ENCODE measurements around the gene PPP1R10. TPM values are rescaled to one million over a fixed set of nuclear protein-coding genes. Genes with fewer than 3 reads are reported as not detected.

The PPP1R10 gene
- total RNA-seq, 1 donor from 2014 or later = 138 TPM

- Mint-ChIP-seq H3K27ac (ENCODE audit: unreplicated experiment) (no peak overlapping the region), H3K36me3 (ENCODE audit: low read depth) (peaks cover 28% of the 10 kb centered on the region), H3K4me3 (no peak overlapping the region), H3K9me3 (no peaks in the 10 kb centered on the region), H3K4me1 (no peaks in the 10 kb centered on the region), H3K27me3 (ENCODE audit: low read depth) (no peaks in the 10 kb centered on the region)
- DNase-seq (ENCODE audit: low read depth, low spot score) = no peak
- TF ChIP-seq, protein P1, sequence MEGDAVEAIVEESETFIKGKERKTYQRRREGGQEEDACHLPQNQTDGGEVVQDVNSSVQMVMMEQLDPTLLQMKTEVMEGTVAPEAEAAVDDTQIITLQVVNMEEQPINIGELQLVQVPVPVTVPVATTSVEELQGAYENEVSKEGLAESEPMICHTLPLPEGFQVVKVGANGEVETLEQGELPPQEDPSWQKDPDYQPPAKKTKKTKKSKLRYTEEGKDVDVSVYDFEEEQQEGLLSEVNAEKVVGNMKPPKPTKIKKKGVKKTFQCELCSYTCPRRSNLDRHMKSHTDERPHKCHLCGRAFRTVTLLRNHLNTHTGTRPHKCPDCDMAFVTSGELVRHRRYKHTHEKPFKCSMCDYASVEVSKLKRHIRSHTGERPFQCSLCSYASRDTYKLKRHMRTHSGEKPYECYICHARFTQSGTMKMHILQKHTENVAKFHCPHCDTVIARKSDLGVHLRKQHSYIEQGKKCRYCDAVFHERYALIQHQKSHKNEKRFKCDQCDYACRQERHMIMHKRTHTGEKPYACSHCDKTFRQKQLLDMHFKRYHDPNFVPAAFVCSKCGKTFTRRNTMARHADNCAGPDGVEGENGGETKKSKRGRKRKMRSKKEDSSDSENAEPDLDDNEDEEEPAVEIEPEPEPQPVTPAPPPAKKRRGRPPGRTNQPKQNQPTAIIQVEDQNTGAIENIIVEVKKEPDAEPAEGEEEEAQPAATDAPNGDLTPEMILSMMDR (conservative IDR thresholded peaks at IDR 0.05) = no peak
These were observed 26.5 kb downstream of the PPP1R10 start for GRCh38 chr6:30590509-30590908.

GRCh38 chr6:30589754-30590358 is 27.2 kb downstream of the PPP1R10 start:
- H3K27ac Mint-ChIP-seq (ENCODE audit: unreplicated experiment) = no peak overlapping the region
- H3K36me3 Mint-ChIP-seq (ENCODE audit: low read depth) = peaks cover 31% of the 10 kb centered on the region
- TF ChIP-seq, protein P1 (conservative IDR thresholded peaks at IDR 0.05) = no peak

GRCh38 chr6:30583921-30584320 is 33.1 kb downstream of the PPP1R10 start:
- Mint-ChIP-seq H3K4me1 (no peaks in the 10 kb centered on the region), H3K4me3 (no peak overlapping the region), H3K36me3 (ENCODE audit: low read depth) (peaks cover 33% of the 10 kb centered on the region), H3K27ac (ENCODE audit: unreplicated experiment) (no peak overlapping the region), H3K9me3 (no peaks in the 10 kb centered on the region), H3K27me3 (ENCODE audit: low read depth) (no peaks in the 10 kb centered on the region)
- no peak for DNase-seq (ENCODE audit: low read depth, low spot score)
- TF ChIP-seq, protein P1 (conservative IDR thresholded peaks at IDR 0.05) = no peak

More at GRCh38 chr6:30589754-30590358, 27.2 kb downstream of the PPP1R10 start:
- Mint-ChIP-seq H3K4me3 (no peak overlapping the region), H3K27me3 (ENCODE audit: low read depth) (no peaks in the 10 kb centered on the region), H3K4me1 (no peaks in the 10 kb centered on the region), H3K9me3 (no peaks in the 10 kb centered on the region)
- DNase-seq (ENCODE audit: low read depth, low spot score) = no peak

DNA sequence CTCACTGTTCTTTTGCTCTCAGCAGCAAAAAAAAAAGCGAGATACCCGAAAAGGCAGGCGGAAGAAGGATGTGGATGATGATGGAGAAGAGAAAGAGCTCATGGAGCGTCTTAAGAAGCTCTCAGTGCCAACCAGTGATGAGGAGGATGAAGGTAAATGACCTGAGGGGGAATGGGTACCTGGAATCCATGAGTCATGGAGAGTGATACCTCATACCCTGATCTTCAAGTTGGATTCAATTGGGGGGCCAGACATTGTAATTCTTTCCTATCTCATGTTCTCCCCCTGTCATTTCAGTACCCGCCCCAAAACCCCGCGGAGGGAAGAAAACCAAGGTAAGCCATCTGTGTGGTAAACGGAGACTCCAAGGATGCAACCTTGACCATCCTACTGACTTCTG is 39.0 kb downstream of the PPP1R10 start:
- H3K27ac Mint-ChIP-seq (ENCODE audit: unreplicated experiment) = no peak overlapping the region
- H3K4me3 Mint-ChIP-seq = no peak overlapping the region
- H3K36me3 Mint-ChIP-seq (ENCODE audit: low read depth) = peaks cover 23% of the 10 kb centered on the region
- TF ChIP-seq, protein P1 (conservative IDR thresholded peaks at IDR 0.05) = no peak
- DNase-seq (ENCODE audit: low read depth, low spot score) = no peak
- peaks cover 7% of the 10 kb centered on the region for H3K4me1 Mint-ChIP-seq
- H3K27me3 Mint-ChIP-seq (ENCODE audit: low read depth) = no peaks in the 10 kb centered on the region
- no peaks in the 10 kb centered on the region for H3K9me3 Mint-ChIP-seq

- peaks cover 8% of the 10 kb centered on the region for H3K36me3 Mint-ChIP-seq (ENCODE audit: low read depth)
- TF ChIP-seq, protein P1 (conservative IDR thresholded peaks at IDR 0.05) = no peak
- no peaks in the 10 kb centered on the region for H3K9me3 Mint-ChIP-seq
- no peak for DNase-seq (ENCODE audit: low read depth, low spot score)
- H3K4me3 Mint-ChIP-seq = peak overlapping the region; percentile 38
- peaks cover 18% of the 10 kb centered on the region for H3K27me3 Mint-ChIP-seq (ENCODE audit: low read depth)
- no peak overlapping the region for H3K27ac Mint-ChIP-seq (ENCODE audit: unreplicated experiment)
- peaks cover 34% of the 10 kb centered on the region for H3K4me1 Mint-ChIP-seq
These were observed 43.9 kb downstream of the PPP1R10 start for GRCh38 chr6:30573113-30573512.
